ENCODE results near the gene SP7. TPM values are rescaled to one million over a fixed set of nuclear protein-coding genes. Genes with fewer than 3 reads are reported as not detected.

The SP7 gene
- total and polyA plus RNA-seq, 2 experiments from 2014 or later = 0.17 TPM; not detected in 1

DNA sequence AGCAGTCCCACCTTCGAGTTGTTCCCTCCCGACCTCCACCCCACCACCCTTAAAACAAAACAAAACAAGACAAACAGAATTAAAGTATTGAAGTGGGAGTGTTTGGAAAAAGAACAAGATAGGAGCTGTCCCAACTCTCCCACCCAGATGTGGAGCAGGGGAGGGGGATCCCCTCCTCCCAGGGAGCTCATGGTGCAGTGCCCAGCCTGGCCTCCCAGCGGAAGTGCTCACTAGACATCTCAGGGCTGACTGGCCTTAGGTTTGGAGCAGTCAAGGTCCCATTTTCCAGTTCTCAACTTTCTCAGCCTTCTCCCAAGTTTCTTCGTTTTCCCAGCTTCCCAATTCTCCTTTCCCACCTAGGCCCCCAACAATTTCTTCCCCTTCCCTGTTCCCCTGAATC lies 2.9 kb downstream of the SP7 start:
- Mint-ChIP-seq H3K4me1 (peaks cover 26% of the 10 kb centered on the region), H3K36me3 (ENCODE audit: low read depth) (no peaks in the 10 kb centered on the region), H3K4me3 (no peak overlapping the region; the same call in 2 of the 3 replicates), H3K27ac (no peak overlapping the region), H3K9me3 (no peaks in the 10 kb centered on the region; the same call in 2 of the 3 replicates), H3K27me3 (ENCODE audit: insufficient read depth, low read depth, poor library complexity) (peaks cover 26% of the 10 kb centered on the region)
- no peak for TF ChIP-seq NANOG (IDR thresholded peaks at IDR 0.05; ENCODE audit: borderline replicate concordance)
- TF ChIP-seq, protein P1, sequence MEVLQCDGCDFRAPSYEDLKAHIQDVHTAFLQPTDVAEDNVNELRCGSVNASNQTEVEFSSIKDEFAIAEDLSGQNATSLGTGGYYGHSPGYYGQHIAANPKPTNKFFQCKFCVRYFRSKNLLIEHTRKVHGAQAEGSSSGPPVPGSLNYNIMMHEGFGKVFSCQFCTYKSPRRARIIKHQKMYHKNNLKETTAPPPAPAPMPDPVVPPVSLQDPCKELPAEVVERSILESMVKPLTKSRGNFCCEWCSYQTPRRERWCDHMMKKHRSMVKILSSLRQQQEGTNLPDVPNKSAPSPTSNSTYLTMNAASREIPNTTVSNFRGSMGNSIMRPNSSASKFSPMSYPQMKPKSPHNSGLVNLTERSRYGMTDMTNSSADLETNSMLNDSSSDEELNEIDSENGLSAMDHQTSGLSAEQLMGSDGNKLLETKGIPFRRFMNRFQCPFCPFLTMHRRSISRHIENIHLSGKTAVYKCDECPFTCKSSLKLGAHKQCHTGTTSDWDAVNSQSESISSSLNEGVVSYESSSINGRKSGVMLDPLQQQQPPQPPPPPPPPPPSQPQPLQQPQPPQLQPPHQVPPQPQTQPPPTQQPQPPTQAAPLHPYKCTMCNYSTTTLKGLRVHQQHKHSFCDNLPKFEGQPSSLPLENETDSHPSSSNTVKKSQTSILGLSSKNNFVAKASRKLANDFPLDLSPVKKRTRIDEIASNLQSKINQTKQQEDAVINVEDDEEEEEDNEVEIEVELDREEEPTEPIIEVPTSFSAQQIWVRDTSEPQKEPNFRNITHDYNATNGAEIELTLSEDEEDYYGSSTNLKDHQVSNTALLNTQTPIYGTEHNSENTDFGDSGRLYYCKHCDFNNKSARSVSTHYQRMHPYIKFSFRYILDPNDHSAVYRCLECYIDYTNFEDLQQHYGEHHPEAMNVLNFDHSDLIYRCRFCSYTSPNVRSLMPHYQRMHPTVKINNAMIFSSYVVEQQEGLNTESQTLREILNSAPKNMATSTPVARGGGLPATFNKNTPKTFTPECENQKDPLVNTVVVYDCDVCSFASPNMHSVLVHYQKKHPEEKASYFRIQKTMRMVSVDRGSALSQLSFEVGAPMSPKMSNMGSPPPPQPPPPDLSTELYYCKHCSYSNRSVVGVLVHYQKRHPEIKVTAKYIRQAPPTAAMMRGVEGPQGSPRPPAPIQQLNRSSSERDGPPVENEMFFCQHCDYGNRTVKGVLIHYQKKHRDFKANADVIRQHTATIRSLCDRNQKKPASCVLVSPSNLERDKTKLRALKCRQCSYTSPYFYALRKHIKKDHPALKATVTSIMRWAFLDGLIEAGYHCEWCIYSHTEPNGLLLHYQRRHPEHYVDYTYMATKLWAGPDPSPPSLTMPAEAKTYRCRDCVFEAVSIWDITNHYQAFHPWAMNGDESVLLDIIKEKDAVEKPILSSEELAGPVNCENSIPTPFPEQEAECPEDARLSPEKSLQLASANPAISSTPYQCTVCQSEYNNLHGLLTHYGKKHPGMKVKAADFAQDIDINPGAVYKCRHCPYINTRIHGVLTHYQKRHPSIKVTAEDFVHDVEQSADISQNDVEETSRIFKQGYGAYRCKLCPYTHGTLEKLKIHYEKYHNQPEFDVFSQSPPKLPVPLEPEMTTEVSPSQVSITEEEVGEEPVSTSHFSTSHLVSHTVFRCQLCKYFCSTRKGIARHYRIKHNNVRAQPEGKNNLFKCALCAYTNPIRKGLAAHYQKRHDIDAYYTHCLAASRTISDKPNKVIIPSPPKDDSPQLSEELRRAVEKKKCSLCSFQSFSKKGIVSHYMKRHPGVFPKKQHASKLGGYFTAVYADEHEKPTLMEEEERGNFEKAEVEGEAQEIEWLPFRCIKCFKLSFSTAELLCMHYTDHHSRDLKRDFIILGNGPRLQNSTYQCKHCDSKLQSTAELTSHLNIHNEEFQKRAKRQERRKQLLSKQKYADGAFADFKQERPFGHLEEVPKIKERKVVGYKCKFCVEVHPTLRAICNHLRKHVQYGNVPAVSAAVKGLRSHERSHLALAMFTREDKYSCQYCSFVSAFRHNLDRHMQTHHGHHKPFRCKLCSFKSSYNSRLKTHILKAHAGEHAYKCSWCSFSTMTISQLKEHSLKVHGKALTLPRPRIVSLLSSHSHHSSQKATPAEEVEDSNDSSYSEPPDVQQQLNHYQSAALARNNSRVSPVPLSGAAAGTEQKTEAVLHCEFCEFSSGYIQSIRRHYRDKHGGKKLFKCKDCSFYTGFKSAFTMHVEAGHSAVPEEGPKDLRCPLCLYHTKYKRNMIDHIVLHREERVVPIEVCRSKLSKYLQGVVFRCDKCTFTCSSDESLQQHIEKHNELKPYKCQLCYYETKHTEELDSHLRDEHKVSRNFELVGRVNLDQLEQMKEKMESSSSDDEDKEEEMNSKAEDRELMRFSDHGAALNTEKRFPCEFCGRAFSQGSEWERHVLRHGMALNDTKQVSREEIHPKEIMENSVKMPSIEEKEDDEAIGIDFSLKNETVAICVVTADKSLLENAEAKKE (CRISPR knock-in tag; IDR thresholded peaks at IDR 0.05) = no peak
- TF ChIP-seq, protein P2, sequence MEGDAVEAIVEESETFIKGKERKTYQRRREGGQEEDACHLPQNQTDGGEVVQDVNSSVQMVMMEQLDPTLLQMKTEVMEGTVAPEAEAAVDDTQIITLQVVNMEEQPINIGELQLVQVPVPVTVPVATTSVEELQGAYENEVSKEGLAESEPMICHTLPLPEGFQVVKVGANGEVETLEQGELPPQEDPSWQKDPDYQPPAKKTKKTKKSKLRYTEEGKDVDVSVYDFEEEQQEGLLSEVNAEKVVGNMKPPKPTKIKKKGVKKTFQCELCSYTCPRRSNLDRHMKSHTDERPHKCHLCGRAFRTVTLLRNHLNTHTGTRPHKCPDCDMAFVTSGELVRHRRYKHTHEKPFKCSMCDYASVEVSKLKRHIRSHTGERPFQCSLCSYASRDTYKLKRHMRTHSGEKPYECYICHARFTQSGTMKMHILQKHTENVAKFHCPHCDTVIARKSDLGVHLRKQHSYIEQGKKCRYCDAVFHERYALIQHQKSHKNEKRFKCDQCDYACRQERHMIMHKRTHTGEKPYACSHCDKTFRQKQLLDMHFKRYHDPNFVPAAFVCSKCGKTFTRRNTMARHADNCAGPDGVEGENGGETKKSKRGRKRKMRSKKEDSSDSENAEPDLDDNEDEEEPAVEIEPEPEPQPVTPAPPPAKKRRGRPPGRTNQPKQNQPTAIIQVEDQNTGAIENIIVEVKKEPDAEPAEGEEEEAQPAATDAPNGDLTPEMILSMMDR (conservative IDR thresholded peaks at IDR 0.05; ENCODE audit: low read depth in 2 of 2) = no peak
- TF ChIP-seq ZNF331 (CRISPR knock-in tag; IDR thresholded peaks at IDR 0.05; ENCODE audit: low read depth) = no peak
- TF ChIP-seq, protein P3, sequence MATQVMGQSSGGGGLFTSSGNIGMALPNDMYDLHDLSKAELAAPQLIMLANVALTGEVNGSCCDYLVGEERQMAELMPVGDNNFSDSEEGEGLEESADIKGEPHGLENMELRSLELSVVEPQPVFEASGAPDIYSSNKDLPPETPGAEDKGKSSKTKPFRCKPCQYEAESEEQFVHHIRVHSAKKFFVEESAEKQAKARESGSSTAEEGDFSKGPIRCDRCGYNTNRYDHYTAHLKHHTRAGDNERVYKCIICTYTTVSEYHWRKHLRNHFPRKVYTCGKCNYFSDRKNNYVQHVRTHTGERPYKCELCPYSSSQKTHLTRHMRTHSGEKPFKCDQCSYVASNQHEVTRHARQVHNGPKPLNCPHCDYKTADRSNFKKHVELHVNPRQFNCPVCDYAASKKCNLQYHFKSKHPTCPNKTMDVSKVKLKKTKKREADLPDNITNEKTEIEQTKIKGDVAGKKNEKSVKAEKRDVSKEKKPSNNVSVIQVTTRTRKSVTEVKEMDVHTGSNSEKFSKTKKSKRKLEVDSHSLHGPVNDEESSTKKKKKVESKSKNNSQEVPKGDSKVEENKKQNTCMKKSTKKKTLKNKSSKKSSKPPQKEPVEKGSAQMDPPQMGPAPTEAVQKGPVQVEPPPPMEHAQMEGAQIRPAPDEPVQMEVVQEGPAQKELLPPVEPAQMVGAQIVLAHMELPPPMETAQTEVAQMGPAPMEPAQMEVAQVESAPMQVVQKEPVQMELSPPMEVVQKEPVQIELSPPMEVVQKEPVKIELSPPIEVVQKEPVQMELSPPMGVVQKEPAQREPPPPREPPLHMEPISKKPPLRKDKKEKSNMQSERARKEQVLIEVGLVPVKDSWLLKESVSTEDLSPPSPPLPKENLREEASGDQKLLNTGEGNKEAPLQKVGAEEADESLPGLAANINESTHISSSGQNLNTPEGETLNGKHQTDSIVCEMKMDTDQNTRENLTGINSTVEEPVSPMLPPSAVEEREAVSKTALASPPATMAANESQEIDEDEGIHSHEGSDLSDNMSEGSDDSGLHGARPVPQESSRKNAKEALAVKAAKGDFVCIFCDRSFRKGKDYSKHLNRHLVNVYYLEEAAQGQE (IDR thresholded peaks at IDR 0.05; ENCODE audit: unreplicated experiment) = no peak
- TF ChIP-seq, protein P4, sequence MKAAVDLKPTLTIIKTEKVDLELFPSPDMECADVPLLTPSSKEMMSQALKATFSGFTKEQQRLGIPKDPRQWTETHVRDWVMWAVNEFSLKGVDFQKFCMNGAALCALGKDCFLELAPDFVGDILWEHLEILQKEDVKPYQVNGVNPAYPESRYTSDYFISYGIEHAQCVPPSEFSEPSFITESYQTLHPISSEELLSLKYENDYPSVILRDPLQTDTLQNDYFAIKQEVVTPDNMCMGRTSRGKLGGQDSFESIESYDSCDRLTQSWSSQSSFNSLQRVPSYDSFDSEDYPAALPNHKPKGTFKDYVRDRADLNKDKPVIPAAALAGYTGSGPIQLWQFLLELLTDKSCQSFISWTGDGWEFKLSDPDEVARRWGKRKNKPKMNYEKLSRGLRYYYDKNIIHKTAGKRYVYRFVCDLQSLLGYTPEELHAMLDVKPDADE (IDR thresholded peaks at IDR 0.05) = no peak
- no peak for TF ChIP-seq EZH2 (IDR thresholded peaks at IDR 0.05; ENCODE audit: low read depth, unreplicated experiment)
- no peak for TF ChIP-seq CREB1 (CRISPR knock-in tag; IDR thresholded peaks at IDR 0.05; ENCODE audit: low read depth)
- no peak for TF ChIP-seq ZNF114 (CRISPR knock-in tag; IDR thresholded peaks at IDR 0.05)
- TF ChIP-seq EZH2phosphoT487 (IDR thresholded peaks at IDR 0.05; ENCODE audit: unreplicated experiment) = no peak
- no peak for TF ChIP-seq STAT1 (IDR thresholded peaks at IDR 0.05; ENCODE audit: unreplicated experiment)
- no peak for TF ChIP-seq JUNB (IDR thresholded peaks at IDR 0.05; ENCODE audit: unreplicated experiment)
- TF ChIP-seq POLR2AphosphoS5 (IDR thresholded peaks at IDR 0.05; ENCODE audit: low read depth) = no peak
- DNase-seq (ENCODE audit: low spot score) = no peak
- H3K27ac ChIP-seq (ENCODE audit: low read depth) = no peak overlapping the region
- no peak overlapping the region for H3K4me2 ChIP-seq
- ATAC-seq = no peak
- H2AFZ ChIP-seq = no peak overlapping the region
- H3K27me3 ChIP-seq (ENCODE audit: insufficient read depth) = peaks cover 45% of the 10 kb centered on the region
- H3K4me3 ChIP-seq = no peak overlapping the region
- H3K79me2 ChIP-seq (replicated peaks; ENCODE audit: insufficient read depth) = no peaks in the 10 kb centered on the region
- no peaks in the 10 kb centered on the region for H3K9me2 ChIP-seq (ENCODE audit: insufficient read depth)
- no peaks in the 10 kb centered on the region for H3K36me3 ChIP-seq (ENCODE audit: insufficient read depth)
- peaks cover 18% of the 10 kb centered on the region for H3K4me1 ChIP-seq (ENCODE audit: insufficient read depth)
- H3F3A ChIP-seq (replicated peaks; ENCODE audit: low read depth) = no peaks in the 10 kb centered on the region
- no peaks in the 10 kb centered on the region for H4K20me1 ChIP-seq (replicated peaks; ENCODE audit: insufficient read depth)
